ENCODE results near the gene HDAC9.

HDAC9 gene

GRCh38 chr7:18558910-18559309 is 63.4 kb downstream of the HDAC9 start:
- DNase-seq, result no peak

GRCh38 chr7:18559756-18560155 is 64.2 kb downstream of the HDAC9 start:
- no peak for DNase-seq

DNA sequence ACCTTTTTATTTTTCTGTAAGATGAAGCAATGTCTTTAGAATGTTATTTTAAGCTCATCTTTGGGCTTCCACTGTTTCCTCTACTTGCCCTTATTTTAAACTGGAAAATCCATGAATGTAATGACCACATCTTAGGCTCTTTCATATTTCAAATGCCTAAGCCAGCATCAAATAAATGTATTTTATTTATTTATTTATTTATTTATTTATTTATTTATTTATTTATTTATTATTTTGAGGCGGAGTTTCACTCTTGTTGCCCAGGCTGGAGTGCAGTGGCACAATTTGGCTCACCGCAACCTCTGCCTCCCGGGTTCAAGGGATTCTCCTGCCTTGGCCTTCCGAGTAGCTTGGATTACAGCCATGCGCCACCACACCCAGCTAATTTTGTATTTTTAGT is 69.2 kb downstream of the HDAC9 start:
- DNase-seq, result no peak

DNA sequence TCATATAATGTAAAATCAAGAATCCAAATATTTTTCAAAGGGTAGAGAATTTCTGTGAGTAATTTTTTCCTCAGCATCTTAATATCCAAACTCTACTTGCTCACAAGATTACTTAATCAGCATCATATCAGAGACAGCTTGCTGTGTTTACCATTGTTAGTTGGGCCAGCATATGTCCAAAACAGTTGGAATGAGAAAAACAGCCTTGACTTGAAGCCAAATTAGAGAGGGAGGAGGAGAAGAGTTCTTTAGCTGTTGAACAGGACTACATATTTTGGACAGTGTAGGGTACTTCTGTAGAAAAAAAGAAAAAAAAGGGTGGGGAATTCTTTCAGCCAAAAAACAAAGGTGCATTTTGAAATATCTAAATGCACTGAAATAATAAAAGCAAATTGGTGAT is 69.8 kb downstream of the HDAC9 start:
- peak; percentile 68 for DNase-seq

DNA sequence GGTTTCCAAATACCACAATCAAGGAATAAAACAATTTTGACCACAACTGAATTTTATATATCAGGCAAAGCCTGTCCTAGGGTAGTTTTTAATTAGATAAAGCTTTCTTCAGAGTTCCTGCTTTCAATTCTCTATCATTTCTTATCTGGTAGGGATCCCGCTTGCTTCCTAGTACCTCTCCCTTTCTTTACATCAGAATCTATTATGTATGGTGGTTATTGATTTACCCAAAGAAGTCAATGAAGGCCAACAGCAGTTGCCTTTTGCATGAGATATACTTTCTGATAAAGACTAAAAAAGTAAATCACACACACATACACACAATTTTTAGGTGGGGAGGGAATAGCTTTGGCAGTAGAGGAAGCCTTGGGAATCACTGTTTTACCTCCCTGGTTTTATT is 70.7 kb downstream of the HDAC9 start:
- no peak for DNase-seq

GRCh38 chr7:18566829-18567228 is 71.3 kb downstream of the HDAC9 start:
- DNase-seq, result no peak

GRCh38 chr7:18570441-18570840 is 74.9 kb downstream of the HDAC9 start:
- DNase-seq, result no peak

- DNase-seq, result peak; percentile 32
These were observed 75.4 kb downstream of the HDAC9 start for GRCh38 chr7:18570890-18571478.

DNA sequence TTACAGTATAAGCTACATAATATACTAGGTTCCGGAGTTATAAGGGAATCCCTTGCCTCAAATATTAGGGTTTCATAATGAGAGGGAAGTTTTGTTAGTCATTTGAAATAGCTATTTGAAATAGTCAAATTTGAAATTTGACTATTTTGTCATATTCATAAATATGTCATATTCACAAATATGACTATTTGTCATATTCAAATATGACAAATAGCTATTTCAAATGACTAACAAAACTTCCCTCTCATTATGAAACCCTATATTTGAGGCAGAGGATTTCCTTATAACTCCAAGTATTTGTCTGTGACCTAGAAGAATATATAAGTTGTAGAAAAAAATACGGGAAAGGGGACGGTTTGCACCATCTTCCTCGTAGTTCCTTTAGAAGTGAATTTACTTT is 76.6 kb downstream of the HDAC9 start:
- no peak for DNase-seq

- no peak for DNase-seq
These were observed 77.3 kb downstream of the HDAC9 start for GRCh38 chr7:18572885-18573284.

DNA sequence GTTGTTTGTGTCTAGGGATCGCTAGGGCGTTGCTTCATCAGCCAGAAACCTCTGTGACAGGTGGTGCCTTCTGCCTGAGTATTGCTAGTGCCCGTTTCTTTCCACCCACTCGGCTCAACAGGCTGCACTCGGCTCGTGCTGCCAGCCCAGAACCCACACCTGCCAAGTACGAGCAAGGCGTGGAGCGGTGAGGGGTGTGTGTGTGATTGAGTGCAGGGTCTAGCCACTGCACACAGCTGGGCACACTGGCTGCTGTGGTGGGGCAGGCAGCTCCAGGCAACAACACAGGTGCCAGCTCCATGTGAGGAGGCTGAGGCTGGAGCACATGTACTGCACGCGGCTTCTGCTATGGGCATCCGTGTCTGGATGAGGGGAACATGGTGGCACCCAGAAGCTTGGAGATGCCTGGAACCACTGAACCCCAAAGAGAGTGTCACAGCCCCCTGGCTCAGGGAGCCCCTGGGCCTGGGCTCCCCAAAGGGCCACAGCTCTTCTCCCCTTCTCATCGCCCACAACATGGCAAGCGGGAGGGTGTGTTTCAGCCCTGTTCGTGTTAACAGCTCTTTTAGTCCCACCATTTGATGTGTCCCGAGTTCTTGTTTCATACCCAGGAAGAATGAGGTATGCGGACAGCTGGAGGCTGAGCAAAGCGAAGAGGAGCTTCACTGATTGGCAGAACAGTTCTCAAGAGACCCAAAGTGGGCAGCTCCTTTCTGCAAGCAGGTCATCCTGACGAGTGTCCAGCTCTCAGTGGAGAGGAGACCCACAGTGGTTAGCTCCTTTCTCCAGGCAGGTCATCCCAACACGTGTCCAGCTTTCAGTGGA is 78.1 kb downstream of the HDAC9 start:
- peak; percentile 72 for DNase-seq

DNA sequence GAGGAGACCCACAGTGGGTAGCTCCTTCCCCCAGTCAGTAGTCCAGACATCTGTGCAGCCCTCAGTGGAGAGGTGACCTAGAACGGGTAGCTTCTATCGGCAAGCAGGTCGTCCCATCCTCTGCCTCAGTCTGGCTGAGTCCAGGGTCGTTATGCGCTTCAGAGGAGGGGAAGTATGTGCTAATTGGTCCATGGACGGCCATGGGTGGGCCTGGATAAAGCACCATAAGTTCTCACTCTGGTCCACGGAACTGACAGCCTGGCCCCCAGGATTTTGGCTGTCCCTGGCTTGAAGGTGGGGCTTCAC is 78.6 kb downstream of the HDAC9 start:
- DNase-seq, result no peak

DNA sequence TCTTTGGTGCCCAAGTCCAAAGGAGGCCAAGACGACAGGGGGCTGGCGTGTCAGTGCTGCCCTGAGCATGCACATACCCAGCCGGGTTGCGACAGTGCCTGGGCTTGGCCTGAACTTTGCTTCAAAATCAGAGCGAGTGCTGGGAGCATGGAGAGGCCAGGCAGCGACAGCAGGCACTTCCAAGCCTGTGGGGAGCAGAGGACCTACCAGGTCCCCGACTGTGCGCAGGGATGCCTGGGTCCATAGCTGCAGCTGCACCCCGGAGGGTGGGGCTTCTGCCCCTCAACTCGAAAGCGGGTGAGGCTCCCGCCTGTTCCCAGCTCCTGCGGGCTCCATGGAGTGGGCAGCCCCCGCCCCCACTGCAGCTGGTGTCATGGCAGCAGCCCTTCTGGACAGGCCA is 79.1 kb downstream of the HDAC9 start:
- no peak for DNase-seq

DNA sequence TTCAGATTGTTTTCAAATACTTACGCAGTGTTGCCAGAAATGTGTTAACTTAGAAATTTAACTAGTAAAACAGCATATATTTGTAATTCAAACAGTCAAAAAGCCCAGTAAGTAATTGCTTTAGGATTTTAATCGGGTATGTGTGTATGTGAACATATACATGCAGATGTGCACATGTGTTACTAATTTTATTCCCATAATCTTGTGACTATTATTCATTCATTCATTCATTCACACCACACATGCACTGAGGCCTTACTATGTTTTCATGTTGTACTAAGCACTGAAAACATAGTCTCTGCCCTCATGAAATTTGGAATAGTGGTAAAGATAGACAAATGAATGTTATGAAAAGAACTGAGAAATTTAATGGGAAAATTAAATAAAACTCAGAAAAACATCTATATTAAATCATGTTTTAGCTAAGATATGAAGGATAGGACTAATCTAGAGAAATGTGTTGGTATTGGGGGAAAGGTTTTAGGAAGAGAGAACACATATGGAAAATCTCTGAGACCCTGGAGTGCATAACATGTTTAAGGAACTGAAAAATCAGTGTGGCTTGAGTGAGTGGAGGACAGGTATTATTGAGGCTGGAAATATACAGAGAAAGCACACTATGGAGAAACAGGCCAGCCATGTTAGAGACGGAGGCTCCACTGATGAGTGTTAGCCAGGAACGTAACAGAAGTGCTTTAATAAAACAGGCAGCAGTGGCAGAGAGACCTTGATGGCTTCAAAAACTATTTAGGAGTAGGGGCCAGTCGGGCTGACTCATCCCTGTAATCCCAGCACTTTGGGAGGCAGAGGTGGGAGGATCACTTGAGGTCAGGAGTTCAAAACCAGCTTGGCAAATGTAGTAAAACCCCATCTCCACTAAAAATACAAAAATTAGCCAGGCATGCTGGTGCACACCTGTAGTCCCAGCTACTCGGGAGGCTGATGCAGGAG is 80.3 kb downstream of the HDAC9 start:
- no peak for DNase-seq

DNA sequence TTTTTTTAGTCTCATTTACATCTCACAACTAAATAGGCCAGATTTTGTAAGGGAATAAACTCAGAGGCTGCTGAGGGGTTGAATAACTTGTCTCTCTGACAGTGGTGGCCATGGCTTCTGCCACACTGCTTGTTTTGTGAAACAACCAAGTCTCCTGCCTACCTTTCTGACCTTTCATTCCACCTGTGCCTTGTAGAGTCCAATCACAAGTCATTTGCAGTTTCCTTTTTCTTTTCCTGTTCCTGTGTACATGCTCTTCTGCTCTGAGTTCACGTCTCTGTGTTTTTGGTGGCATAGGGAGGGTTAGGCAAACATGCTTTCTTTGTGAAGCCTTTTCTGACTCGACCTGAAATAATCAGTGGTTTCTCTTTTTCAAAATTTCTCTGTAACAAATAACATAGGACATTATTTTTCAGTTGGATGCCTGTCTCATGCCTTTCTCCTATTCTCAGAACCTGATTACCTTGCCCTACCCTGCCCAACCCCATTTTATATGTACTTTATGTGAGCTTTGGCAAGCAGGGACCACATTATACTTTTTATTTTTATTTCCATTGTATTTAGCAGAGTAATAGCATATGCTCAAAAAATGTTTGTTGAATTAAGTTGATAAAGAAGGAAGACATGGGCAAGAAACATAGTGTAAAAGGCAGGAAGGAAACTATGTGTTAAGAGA is 81.7 kb downstream of the HDAC9 start:
- DNase-seq, result no peak

GRCh38 chr7:18579698-18580097 is 84.1 kb downstream of the HDAC9 start:
- DNase-seq, result no peak

- no peak for DNase-seq
These were observed 85.4 kb downstream of the HDAC9 start for GRCh38 chr7:18580950-18581349.

GRCh38 chr7:18583305-18583704 is 87.8 kb downstream of the HDAC9 start:
- DNase-seq, result no peak

DNA sequence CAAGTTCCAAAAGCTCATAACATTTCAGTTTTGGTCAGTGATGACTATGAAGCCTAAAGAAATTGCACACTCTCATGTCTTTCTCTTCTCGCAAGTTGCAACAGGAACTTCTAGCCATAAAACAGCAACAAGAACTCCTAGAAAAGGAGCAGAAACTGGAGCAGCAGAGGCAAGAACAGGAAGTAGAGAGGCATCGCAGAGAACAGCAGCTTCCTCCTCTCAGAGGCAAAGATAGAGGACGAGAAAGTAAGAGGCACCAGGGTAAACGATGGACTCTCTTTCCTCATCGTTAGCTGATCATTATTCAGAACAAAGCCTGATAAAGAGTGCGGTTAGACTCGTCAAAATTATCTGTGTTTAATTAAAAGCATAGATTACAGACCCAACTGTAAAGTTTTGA is 94.7 kb downstream of the HDAC9 start:
- no peak for DNase-seq

GRCh38 chr7:18590744-18591340 is 95.3 kb downstream of the HDAC9 start:
- DNase-seq, result peak; percentile 37

GRCh38 chr7:18593602-18594279 is 98.2 kb downstream of the HDAC9 start:
- no peak for DNase-seq

GRCh38 chr7:18597754-18598153 is 102.2 kb downstream of the HDAC9 start:
- no peak for DNase-seq

Data from NCI-H2171 treated with DMSO at 0.1 percent for 48 hours (cell line).